GM19397 (cell line): ENCODE data around the gene TSPEAR.
"Not testable (repeated sequence)": the region's sequence is repeated elsewhere in the genome, so short reads cannot be mapped to it uniquely, and the experiment has no call there.

Experiments used
- ATAC-seq: cut with Tn5 transposase; IDR thresholded peaks from one replicate; pipeline ENCODE4 v1.9.1; 2021; ENCODE audit warnings: mild to moderate bottlenecking, moderate library complexity; ENCODE audit not compliant: unreplicated experiment

Gene TSPEAR

GRCh38 chr21:44703731-44704635 lies 7.4 kb downstream of the TSPEAR start:
- ATAC-seq = no peak

GRCh38 chr21:44702973-44703730 lies 8.2 kb downstream of the TSPEAR start:
- no peak for ATAC-seq

- no peak for ATAC-seq
Measured at GRCh38 chr21:44702111-44702972, 9.0 kb downstream of the TSPEAR start.

- ATAC-seq = no peak
Measured at GRCh38 chr21:44701541-44701940, 9.8 kb downstream of the TSPEAR start.

- no peak for ATAC-seq
Measured at GRCh38 chr21:44701023-44701400, 10.4 kb downstream of the TSPEAR start.

- ATAC-seq = no peak
Measured at GRCh38 chr21:44700101-44701022, 11.0 kb downstream of the TSPEAR start.

- no peak for ATAC-seq
Measured at GRCh38 chr21:44699502-44700001, 11.8 kb downstream of the TSPEAR start.

- no peak for ATAC-seq
Measured at GRCh38 chr21:44697811-44698734, 13.3 kb downstream of the TSPEAR start.

GRCh38 chr21:44697172-44697810 lies 14.1 kb downstream of the TSPEAR start, which contains the start of gene KRTAP10-12:
TSS of gene KRTAP10-12 (plus strand) at chr21:44697172. CDS start at chr21:44697202, 30 bp downstream.
- not testable (repeated sequence) for ATAC-seq

GRCh38 chr21:44696572-44696971 lies 14.8 kb downstream of the TSPEAR start:
- ATAC-seq = no peak

- ATAC-seq = no peak
Measured at GRCh38 chr21:44695641-44696040, 15.7 kb downstream of the TSPEAR start.

- ATAC-seq = no peak
Measured at GRCh38 chr21:44695184-44695583, 16.2 kb downstream of the TSPEAR start.

- ATAC-seq = no peak
Measured at GRCh38 chr21:44694776-44695175, 16.6 kb downstream of the TSPEAR start.

- ATAC-seq = no peak
Measured at GRCh38 chr21:44692798-44693512, 18.4 kb downstream of the TSPEAR start.

- no peak for ATAC-seq
Measured at GRCh38 chr21:44691686-44692085, 19.7 kb downstream of the TSPEAR start.

GRCh38 chr21:44689740-44690139 lies 21.6 kb downstream of the TSPEAR start:
- ATAC-seq = not testable (repeated sequence)

- ATAC-seq = no peak
Measured at GRCh38 chr21:44687671-44688070, 23.7 kb downstream of the TSPEAR start.
